ENCODE results near the gene ISCU.

- TF ChIP-seq ZFX (CRISPR knock-in tag; IDR thresholded peaks at IDR 0.05) (no peak), ZBTB1 (CRISPR knock-in tag; IDR thresholded peaks at IDR 0.05; ENCODE audit: borderline replicate concordance, low read depth) (no peak), PML (IDR thresholded peaks at IDR 0.05; ENCODE audit: low read length) (no peak)
Observed at GRCh38 chr12:108599948-108600701, 37.7 kb downstream of the ISCU start.
